ENCODE results near the gene FBN2.

DNA sequence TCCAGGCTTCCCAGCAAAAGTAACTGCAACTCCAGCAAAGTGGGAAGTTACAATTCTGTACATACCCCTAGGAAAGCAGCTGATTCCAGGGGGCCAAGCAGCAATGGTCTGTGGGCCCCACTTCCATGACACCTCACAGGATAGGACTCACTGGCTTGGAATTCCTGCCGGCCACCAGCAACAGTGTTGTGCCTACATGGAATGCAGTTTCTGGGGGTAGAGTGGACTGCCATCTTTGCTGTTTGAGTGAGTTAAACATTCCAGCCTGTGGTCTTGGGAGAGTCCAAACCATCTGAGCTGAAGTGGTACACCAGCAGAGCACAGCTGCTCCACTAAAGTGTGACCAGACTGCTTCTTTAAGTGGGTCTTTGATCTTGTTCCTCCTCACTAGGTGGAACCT, 13.4 kb upstream of the FBN2 start:
- TF ChIP-seq, protein P1, sequence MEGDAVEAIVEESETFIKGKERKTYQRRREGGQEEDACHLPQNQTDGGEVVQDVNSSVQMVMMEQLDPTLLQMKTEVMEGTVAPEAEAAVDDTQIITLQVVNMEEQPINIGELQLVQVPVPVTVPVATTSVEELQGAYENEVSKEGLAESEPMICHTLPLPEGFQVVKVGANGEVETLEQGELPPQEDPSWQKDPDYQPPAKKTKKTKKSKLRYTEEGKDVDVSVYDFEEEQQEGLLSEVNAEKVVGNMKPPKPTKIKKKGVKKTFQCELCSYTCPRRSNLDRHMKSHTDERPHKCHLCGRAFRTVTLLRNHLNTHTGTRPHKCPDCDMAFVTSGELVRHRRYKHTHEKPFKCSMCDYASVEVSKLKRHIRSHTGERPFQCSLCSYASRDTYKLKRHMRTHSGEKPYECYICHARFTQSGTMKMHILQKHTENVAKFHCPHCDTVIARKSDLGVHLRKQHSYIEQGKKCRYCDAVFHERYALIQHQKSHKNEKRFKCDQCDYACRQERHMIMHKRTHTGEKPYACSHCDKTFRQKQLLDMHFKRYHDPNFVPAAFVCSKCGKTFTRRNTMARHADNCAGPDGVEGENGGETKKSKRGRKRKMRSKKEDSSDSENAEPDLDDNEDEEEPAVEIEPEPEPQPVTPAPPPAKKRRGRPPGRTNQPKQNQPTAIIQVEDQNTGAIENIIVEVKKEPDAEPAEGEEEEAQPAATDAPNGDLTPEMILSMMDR (IDR thresholded peaks at IDR 0.05; ENCODE audit: poor library complexity, severe bottlenecking) = no peak
- TF ChIP-seq, protein P2, sequence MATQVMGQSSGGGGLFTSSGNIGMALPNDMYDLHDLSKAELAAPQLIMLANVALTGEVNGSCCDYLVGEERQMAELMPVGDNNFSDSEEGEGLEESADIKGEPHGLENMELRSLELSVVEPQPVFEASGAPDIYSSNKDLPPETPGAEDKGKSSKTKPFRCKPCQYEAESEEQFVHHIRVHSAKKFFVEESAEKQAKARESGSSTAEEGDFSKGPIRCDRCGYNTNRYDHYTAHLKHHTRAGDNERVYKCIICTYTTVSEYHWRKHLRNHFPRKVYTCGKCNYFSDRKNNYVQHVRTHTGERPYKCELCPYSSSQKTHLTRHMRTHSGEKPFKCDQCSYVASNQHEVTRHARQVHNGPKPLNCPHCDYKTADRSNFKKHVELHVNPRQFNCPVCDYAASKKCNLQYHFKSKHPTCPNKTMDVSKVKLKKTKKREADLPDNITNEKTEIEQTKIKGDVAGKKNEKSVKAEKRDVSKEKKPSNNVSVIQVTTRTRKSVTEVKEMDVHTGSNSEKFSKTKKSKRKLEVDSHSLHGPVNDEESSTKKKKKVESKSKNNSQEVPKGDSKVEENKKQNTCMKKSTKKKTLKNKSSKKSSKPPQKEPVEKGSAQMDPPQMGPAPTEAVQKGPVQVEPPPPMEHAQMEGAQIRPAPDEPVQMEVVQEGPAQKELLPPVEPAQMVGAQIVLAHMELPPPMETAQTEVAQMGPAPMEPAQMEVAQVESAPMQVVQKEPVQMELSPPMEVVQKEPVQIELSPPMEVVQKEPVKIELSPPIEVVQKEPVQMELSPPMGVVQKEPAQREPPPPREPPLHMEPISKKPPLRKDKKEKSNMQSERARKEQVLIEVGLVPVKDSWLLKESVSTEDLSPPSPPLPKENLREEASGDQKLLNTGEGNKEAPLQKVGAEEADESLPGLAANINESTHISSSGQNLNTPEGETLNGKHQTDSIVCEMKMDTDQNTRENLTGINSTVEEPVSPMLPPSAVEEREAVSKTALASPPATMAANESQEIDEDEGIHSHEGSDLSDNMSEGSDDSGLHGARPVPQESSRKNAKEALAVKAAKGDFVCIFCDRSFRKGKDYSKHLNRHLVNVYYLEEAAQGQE (IDR thresholded peaks at IDR 0.05; ENCODE audit: borderline replicate concordance) = no peak
- no peak for TF ChIP-seq EP300 (conservative IDR thresholded peaks at IDR 0.05; ENCODE audit: poor library complexity, severe bottlenecking)
